HG03432 (cell line): ENCODE measurements around the gene COL8A2.

Experiments used
- ATAC-seq: cut with Tn5 transposase; IDR thresholded peaks from one replicate; pipeline ENCODE4 v1.9.1; 2021; ENCODE audit warnings: mild to moderate bottlenecking, moderate library complexity; ENCODE audit not compliant: unreplicated experiment

Gene COL8A2

GRCh38 chr1:36157973-36158826 is 33.2 kb upstream of the COL8A2 start:
- ATAC-seq, result no peak

GRCh38 chr1:36157115-36157903 is 32.3 kb upstream of the COL8A2 start:
- no peak for ATAC-seq

- peak; percentile 23 for ATAC-seq
Observed at GRCh38 chr1:36156329-36157114, 31.5 kb upstream of the COL8A2 start.

- ATAC-seq, result peak; percentile 58
Observed at GRCh38 chr1:36155408-36156328, 30.6 kb upstream of the COL8A2 start, which contains the start of gene MAP7D1. TSS of gene MAP7D1 (plus strand) at chr1:36156160. CDS start at chr1:36156418, 258 bp downstream.

- no peak for ATAC-seq
Observed at GRCh38 chr1:36154765-36155407, 29.9 kb upstream of the COL8A2 start.

- no peak for ATAC-seq
Observed at GRCh38 chr1:36154335-36154734, 29.3 kb upstream of the COL8A2 start.

- ATAC-seq, result no peak
Observed at GRCh38 chr1:36153476-36153875, 28.5 kb upstream of the COL8A2 start.

- ATAC-seq, result no peak
Observed at GRCh38 chr1:36151845-36152203, 26.8 kb upstream of the COL8A2 start.

GRCh38 chr1:36151134-36151844 is 26.3 kb upstream of the COL8A2 start:
- no peak for ATAC-seq

- peak; percentile 43 for ATAC-seq
Observed at GRCh38 chr1:36150296-36151133, 25.5 kb upstream of the COL8A2 start.

GRCh38 chr1:36149973-36150295 is 24.9 kb upstream of the COL8A2 start:
- no peak for ATAC-seq

- peak; percentile 88 for ATAC-seq
Observed at GRCh38 chr1:36149237-36149972, 24.4 kb upstream of the COL8A2 start, which contains the start of gene TRAPPC3. TSS of gene TRAPPC3 (minus strand) at chr1:36149486. CDS start at chr1:36149378, 108 bp downstream.

- ATAC-seq, result no peak
Observed at GRCh38 chr1:36148821-36149236, 23.8 kb upstream of the COL8A2 start.

- ATAC-seq, result no peak
Observed at GRCh38 chr1:36144413-36144812, 19.4 kb upstream of the COL8A2 start.

GRCh38 chr1:36143424-36143823 is 18.4 kb upstream of the COL8A2 start:
- ATAC-seq, result no peak

GRCh38 chr1:36142121-36142520 is 17.1 kb upstream of the COL8A2 start:
- no peak for ATAC-seq

GRCh38 chr1:36139521-36139920 is 14.5 kb upstream of the COL8A2 start:
- ATAC-seq, result no peak
